DOHH2 (cell line): Measurements from ENCODE around the gene PTMS.

Experiments
- CTCF ChIP-seq: fragments of 200-600 bp; sonication (generic); IDR thresholded peaks from one replicate; pipeline ENCODE4 v1.5.1; 2014; ENCODE audit warnings: antibody characterized with exemption, mild to moderate bottlenecking, low read depth, low read length; ENCODE audit not compliant: poor library complexity, severe bottlenecking
- EZH2phosphoT487 ChIP-seq: fragments of 200-600 bp; sonication (generic); IDR thresholded peaks from 2 replicates; pipeline ENCODE4 v1.6.1; 2017; ENCODE audit warnings: borderline replicate concordance, mild to moderate bottlenecking, antibody characterized with exemption, low read length, moderate library complexity, mixed read lengths

- TF ChIP-seq CTCF: no peak
- TF ChIP-seq EZH2phosphoT487: no peak
Observed at GRCh38 chr12:6790496-6791150, 24.5 kb downstream of the PTMS start.
